Upper lobe of left lung (tissue), 4 donors: ENCODE results near the gene ANGPT4.

Experiments used
- POLR2A ChIP-seq, 4 donors: fragments of 450-650 bp; IDR thresholded peaks; one replicate each; pipeline ENCODE4 v1.5.1; 2016 to 2017; ENCODE audit warnings: antibody characterized with exemption in 4 of 4, mild to moderate bottlenecking in 2 of 4
- POLR2AphosphoS5 ChIP-seq, 2 donors: sonication (generic); formaldehyde crosslinking; IDR thresholded peaks; one replicate each; pipeline ENCODE4 v1.5.1; 2017; ENCODE audit warnings: antibody characterized with exemption in 2 of 2
- TF ChIP-seq, protein P1 (sequence below), 6 experiments: fragments of 450-650 bp in 4 of 6; fragments of 200-600 bp in 2 of 6; sonication (generic) in 2 of 6; IDR thresholded peaks; one replicate each; pipeline ENCODE4 v1.5.1; 2016 to 2019; ENCODE audit warnings: antibody characterized with exemption in 6 of 6

DNA sequence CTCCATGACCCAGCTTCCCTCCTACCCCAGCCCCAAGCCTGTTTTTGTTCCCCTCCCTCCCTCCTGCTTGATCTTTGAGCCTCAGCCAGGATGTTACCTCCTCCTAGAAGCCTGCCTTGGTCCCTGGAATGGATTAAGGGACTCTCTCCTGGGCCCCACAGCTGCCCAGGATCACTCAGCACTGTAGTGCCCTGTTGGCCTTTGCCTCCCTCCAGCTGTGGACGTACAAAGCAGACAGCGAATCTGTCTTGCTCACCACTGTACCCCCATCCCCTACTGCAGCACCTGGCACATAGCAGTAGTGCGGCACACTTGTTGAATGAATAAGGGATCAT is 94.4 kb downstream of the ANGPT4 start:
- TF ChIP-seq, protein P1, sequence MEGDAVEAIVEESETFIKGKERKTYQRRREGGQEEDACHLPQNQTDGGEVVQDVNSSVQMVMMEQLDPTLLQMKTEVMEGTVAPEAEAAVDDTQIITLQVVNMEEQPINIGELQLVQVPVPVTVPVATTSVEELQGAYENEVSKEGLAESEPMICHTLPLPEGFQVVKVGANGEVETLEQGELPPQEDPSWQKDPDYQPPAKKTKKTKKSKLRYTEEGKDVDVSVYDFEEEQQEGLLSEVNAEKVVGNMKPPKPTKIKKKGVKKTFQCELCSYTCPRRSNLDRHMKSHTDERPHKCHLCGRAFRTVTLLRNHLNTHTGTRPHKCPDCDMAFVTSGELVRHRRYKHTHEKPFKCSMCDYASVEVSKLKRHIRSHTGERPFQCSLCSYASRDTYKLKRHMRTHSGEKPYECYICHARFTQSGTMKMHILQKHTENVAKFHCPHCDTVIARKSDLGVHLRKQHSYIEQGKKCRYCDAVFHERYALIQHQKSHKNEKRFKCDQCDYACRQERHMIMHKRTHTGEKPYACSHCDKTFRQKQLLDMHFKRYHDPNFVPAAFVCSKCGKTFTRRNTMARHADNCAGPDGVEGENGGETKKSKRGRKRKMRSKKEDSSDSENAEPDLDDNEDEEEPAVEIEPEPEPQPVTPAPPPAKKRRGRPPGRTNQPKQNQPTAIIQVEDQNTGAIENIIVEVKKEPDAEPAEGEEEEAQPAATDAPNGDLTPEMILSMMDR (IDR thresholded peaks at IDR 0.05): no peak
- TF ChIP-seq POLR2AphosphoS5 (IDR thresholded peaks at IDR 0.05): no peak
- no peak for TF ChIP-seq POLR2A (IDR thresholded peaks at IDR 0.05)
